HG02840 (cell line): Measurements from ENCODE around the gene DCUN1D4.

Source experiments
- ATAC-seq: cut with Tn5 transposase; IDR thresholded peaks from one replicate; pipeline ENCODE4 v1.9.1; 2021; ENCODE audit warnings: mild to moderate bottlenecking, moderate library complexity, moderate number of reproducible peaks; ENCODE audit not compliant: unreplicated experiment, low FRiP score

Gene DCUN1D4

DNA sequence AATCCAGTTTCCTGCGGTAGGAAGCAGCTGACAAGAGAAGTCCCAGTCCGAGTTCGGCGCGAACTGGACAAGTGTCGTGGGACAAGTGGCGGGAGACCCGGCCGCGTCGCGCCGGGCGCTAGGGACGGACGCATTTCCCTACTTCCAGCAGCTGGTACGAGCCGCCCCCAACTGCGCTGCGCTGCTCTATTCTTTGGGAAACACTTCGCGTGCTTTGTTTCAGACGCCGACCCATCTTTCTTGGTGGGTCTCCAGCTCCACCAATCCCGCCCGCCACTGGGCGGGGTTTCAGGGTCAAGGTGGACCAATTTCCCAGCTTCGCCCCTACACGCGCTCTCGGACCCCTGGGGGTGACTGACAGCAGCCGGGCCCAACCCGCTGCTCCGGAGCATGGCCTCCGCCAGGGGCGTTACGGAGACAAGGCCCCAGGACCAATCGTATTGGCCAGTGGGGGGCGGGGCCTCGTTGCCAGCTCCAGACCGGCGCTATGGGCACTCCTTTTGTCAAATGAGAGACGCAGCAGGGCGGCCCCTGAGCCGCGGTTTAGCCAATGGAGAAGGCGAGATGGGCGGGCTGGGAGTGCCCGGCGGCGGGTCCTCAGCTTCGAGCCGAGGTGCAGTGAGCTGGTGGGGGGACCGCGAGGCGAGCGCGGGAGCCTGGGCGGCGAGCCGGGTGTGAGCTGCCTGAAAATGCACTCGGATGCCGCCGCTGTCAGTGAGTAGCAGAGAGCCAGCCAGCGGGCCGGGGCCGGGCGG, at the start of gene DCUN1D4:
Gene DCUN1D4, plus strand, starts transcription at position 600 of the 755 bp plus-strand sequence. Its CDS starts 90 bp downstream, at position 690.
- ATAC-seq, result peak; percentile 96

GRCh38 chr4:51820443-51821234, 22.3 kb upstream of the DCUN1D4 start:
- ATAC-seq, result no peak

- ATAC-seq, result no peak
Measured at GRCh38 chr4:51825341-51825740, 17.6 kb upstream of the DCUN1D4 start.

GRCh38 chr4:51830156-51830720, 12.7 kb upstream of the DCUN1D4 start:
- ATAC-seq, result no peak

DNA sequence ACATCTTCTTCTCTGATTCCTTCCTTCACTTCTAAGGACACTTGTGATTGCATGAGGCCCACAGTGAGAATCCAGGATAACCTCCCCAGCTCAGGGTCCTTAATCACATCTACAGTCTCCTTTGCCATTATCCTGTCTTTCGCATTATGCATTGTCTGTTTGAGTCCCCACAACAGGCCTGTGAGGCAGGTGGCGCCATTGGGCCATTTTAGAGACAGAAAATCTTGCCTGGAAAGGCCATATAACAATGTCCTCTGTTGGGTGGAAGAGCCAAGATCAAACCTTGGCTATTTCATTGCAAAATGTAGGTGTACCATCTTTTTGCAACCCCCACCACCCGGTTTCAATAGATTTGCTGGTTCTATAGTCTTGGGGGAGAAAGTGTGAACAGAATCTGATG, 11.8 kb upstream of the DCUN1D4 start:
- no peak for ATAC-seq

- no peak for ATAC-seq
Measured at GRCh38 chr4:51833236-51833635, 9.7 kb upstream of the DCUN1D4 start.

GRCh38 chr4:51835079-51835478, 7.9 kb upstream of the DCUN1D4 start:
- no peak for ATAC-seq

DNA sequence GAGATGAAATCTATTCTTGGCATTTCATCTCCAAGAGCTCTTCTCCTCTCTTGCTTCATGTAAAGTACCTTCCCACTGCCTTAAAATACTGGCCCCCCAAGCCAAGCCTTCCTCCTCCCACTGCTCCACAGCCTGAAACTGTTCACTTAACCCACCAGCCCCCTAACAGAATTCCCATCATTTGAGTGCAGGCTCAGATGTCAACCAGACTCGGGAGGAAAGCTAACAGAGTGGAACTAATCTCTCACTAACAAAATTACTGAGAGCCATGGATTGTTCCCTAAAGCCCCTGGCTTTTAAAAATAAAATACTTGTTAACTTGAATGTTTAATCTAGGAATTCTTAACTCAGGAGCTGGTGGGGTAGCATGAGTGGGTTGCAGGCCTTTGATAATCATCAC, 7.1 kb upstream of the DCUN1D4 start:
- no peak for ATAC-seq

DNA sequence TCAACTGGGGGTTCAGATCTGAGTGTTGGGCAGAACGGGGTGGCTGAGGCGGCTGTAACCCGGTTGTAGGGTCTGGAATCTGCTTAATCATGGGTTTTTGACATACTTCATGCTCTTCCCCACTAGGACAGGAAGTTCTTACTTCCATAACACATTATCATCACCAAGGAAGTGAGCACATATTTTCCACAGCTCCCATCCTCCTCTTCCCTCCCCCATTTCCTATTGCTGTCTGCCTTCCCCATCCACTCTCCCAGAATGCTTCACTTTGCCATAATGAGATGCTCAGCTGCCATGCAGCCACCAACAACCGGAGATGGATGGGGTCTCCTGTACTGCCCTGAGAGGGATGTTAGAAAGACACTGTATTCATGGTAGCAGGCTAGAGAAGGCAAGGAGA, 6.4 kb upstream of the DCUN1D4 start:
- no peak for ATAC-seq

GRCh38 chr4:51840781-51841180, 2.2 kb upstream of the DCUN1D4 start:
- no peak for ATAC-seq

- ATAC-seq, result no peak
Measured at GRCh38 chr4:51842167-51842553, 793 bp upstream of the DCUN1D4 start.

DNA sequence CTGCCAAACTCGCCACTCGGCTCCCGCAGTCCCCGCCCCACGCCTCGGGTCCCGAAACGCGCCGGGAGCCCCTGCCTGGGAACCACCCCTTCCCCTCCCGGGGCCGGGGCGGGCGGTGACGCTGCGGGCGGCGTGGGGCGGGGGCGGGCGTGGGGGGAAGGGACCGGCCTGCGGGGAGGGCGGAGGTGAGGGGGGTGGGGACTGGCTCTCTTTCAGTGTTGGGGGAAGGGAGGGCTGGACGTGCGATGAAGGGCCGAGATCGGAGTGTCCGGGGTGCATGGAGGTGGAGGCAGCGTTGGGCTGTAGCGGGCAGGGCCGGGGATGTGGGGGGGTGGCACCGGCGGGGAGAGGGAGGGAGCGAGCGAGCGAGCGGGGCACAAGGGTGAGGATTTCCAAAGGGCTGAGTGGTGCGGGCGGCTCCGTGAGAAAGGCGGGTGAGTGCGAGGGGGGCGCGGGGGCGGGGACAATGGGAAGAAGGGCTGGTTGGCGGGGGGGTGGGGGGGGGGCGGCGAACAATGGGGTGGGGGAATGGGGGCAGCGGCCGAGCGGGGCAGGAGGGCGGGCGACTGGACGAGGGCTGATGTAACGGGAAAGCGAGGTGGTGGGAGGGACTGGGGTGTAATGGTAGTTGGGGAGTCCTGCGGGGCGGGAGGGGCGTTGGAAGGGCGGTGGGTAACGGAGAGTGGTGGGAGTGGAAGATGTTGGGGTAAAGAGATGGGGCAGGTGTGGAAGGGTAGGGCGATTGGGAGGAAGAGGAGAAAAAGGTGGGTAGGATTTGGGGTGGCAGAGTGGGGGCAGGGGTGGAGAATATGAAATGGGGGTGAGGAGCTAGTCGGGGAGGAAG, 578 bp downstream of the DCUN1D4 start:
- peak; percentile 28 for ATAC-seq

- peak; percentile 32 for ATAC-seq
Measured at GRCh38 chr4:51844153-51845054, 1.5 kb downstream of the DCUN1D4 start.

DNA sequence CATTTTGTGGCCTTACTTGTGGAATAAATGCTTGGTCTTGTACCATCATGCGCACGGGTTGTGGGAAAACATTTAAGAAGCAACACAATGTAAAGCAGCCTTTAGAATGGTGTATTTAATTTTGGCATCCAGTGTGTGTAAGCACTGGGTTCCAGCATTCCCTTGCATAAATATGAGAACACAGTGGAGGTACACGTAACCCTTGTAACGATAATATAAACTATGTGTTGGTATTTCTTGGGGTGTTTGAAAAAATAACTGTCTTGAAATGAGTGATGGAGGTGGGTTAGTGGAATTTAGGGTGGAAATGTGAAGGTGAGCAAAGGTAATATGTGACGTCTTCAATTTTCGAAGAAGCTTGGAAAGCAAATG, 2.1 kb downstream of the DCUN1D4 start:
- no peak for ATAC-seq

DNA sequence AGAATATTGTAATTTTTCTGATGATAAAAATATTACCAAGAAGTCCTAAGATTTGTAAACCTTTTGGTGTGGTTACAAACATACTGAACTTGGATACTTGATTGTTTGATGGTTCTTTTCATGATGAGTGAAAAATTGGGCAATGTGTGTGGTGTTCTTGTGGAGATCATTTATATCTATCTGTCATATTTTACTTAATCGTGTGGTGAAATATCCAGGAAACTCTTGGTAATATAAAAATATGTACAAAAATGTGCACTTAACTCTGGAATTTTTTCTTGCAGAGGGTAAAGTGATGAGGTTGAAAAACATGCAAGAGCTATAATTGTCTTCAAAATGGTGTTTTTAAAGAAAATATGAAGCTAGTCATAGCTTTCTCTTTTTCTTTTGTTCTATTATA, 2.8 kb downstream of the DCUN1D4 start:
- ATAC-seq, result no peak

- no peak for ATAC-seq
Measured at GRCh38 chr4:51849430-51849829, 6.5 kb downstream of the DCUN1D4 start.

DNA sequence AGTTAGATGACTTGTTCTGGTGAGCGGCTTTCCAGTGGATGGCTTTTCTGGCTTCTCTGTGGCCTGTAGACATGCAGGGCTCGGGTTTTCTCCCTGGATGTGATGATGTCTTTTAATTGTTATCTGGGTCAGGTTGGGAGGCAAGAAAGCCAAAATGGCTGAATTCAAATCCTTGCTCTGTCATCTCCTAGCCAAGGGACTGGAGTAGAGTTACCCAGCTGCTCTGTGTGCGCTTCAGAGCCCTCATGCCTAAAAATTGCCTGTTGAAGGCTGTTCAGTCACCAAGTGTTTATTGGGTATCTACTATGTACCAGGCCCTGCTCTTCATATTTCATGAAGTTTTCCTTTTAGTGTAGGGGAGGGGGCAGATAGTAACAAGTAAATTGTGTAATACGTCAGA, 7.3 kb downstream of the DCUN1D4 start:
- no peak for ATAC-seq

DNA sequence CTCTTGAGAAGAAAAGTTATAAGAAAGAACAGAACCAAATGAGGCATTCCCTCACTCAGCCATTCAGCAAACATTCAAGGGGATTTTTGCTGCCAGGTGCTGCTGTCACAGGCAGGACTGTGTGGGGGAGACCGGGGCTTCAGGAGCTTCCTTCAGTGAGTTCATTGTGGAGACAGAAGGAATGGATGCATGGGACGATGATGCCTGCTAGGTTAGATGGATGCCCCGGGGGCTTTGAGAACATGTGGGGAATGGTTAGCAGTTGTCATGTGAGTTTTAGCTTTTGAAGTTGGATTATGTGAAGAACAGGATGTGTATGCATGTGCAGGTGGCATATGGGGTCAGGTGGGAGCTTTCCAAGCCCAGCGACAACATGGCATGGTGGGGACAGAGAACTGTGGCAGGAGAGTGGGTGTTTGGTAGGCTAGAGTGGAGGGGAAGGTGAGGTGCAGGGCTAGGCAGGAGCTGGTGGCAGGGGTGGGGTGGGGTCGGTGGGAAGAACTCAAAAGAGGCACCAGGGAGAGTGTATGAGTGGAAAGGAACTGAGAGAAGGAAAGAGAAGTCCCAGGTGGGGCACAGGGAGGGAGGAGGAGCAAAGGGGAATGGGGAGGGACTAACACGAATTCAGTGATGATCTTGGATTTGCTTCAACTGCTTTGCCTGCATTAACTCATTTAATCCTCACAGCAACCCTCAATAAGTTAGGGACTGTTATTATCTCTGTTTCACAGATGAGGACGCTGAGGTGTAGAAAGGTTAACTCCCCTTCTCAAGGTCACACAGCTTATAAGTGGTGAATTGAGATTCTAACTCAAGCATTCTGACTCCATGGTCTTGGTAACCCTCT, 8.4 kb downstream of the DCUN1D4 start:
- no peak for ATAC-seq

DNA sequence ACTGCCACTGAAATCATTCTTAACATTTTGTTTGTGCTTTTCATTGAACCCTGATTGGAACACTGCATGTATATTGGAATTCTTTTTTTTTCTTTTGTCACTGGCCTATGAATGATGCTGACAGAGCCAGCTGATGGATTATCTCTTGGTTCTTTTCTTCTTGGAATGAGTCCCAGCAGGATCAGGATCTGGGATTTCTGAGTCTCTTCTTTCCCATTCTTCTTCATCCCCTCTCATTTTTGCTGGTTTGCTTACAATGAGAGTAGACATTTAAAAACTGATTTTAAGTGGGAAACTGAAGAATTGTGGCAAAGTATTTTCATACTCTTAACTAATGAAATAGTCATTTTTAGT, 9.0 kb downstream of the DCUN1D4 start:
- ATAC-seq, result no peak
